Gastrocnemius medialis (tissue), 4 donors: Measurements from ENCODE around the gene TEKT5.

Experiments used
- CTCF ChIP-seq, 5 experiments: fragments of 450-650 bp in 3 of 5; fragments of 200-600 bp in 2 of 5; sonication (generic) in 2 of 5; IDR thresholded peaks in 4 of 5; conservative IDR thresholded peaks in 1 of 5; 1 replicate in 4 of 5; 2 replicates in 1 of 5; pipeline ENCODE4 v1.5.1; 2016 to 2019; ENCODE audit warnings: antibody characterized with exemption in 5 of 5, mild to moderate bottlenecking in 3 of 5, moderate library complexity in 3 of 5
- POLR2A ChIP-seq, 2 donors: fragments of 450-650 bp; IDR thresholded peaks; one replicate each; pipeline ENCODE4 v1.6.1; 2017; ENCODE audit warnings: antibody characterized with exemption in 2 of 2, mild to moderate bottlenecking in 2 of 2, moderate library complexity in 2 of 2

- no peak for TF ChIP-seq POLR2A (IDR thresholded peaks at IDR 0.05)
- no peak for TF ChIP-seq CTCF (IDR thresholded peaks at IDR 0.05 in 4 of 5, conservative IDR thresholded peaks at IDR 0.05 in 1 of 5)
Observed at GRCh38 chr16:10740000-10740844, 45.5 kb upstream of the TEKT5 start.
